ENCODE results near the gene TRPM3. TPM values are rescaled to one million over a fixed set of nuclear protein-coding genes. Genes with fewer than 3 reads are reported as not detected.

The TRPM3 gene
- total RNA-seq, 4 donors from 2014 or later, result 0.07 to 0.66 TPM; not detected in 2

- Histone ChIP-seq H3K4me1 (no peaks in the 10 kb centered on the region), H3K36me3 (no peaks in the 10 kb centered on the region), H3K27ac (no peak overlapping the region), H3K9me3 (no peaks in the 10 kb centered on the region), H3K4me3 (no peak overlapping the region), H3K27me3 (no peaks in the 10 kb centered on the region)
- intact Hi-C loops (cut with DNase I; ENCODE audit: low total_unique reads), result no loop called here
- TF ChIP-seq, protein P1, sequence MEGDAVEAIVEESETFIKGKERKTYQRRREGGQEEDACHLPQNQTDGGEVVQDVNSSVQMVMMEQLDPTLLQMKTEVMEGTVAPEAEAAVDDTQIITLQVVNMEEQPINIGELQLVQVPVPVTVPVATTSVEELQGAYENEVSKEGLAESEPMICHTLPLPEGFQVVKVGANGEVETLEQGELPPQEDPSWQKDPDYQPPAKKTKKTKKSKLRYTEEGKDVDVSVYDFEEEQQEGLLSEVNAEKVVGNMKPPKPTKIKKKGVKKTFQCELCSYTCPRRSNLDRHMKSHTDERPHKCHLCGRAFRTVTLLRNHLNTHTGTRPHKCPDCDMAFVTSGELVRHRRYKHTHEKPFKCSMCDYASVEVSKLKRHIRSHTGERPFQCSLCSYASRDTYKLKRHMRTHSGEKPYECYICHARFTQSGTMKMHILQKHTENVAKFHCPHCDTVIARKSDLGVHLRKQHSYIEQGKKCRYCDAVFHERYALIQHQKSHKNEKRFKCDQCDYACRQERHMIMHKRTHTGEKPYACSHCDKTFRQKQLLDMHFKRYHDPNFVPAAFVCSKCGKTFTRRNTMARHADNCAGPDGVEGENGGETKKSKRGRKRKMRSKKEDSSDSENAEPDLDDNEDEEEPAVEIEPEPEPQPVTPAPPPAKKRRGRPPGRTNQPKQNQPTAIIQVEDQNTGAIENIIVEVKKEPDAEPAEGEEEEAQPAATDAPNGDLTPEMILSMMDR (IDR thresholded peaks at IDR 0.05 in 4 of 5, conservative IDR thresholded peaks at IDR 0.05 in 1 of 5), result no peak
- TF ChIP-seq POLR2A (IDR thresholded peaks at IDR 0.05), result no peak
- DNase-seq (no peak), ATAC-seq (no peak)
- in situ Hi-C loops (cut with MboI; ENCODE audit: low sequenced_read_pairs in 4 of 4), result no loop called here
Measured at GRCh38 chr9:70791936-70792335, 329.5 kb downstream of the TRPM3 start.

- no peaks in the 10 kb centered on the region for H3K4me1 ChIP-seq
- H3K9me3 ChIP-seq, result no peaks in the 10 kb centered on the region
- in situ Hi-C loops (cut with MboI; ENCODE audit: low sequenced_read_pairs in 4 of 4) (no loop called here), intact Hi-C loops (cut with DNase I; ENCODE audit: low total_unique reads) (no loop called here)
- no peak for TF ChIP-seq POLR2A (IDR thresholded peaks at IDR 0.05)
- TF ChIP-seq, protein P1 (IDR thresholded peaks at IDR 0.05 in 4 of 5, conservative IDR thresholded peaks at IDR 0.05 in 1 of 5), result no peak
- ATAC-seq, result no peak
- no peak overlapping the region for H3K4me3 ChIP-seq
- DNase-seq, result no peak
- no peaks in the 10 kb centered on the region for H3K36me3 ChIP-seq
- H3K27me3 ChIP-seq, result no peaks in the 10 kb centered on the region
- no peak overlapping the region for H3K27ac ChIP-seq
Measured at GRCh38 chr9:70789086-70789485, 332.3 kb downstream of the TRPM3 start.

DNA sequence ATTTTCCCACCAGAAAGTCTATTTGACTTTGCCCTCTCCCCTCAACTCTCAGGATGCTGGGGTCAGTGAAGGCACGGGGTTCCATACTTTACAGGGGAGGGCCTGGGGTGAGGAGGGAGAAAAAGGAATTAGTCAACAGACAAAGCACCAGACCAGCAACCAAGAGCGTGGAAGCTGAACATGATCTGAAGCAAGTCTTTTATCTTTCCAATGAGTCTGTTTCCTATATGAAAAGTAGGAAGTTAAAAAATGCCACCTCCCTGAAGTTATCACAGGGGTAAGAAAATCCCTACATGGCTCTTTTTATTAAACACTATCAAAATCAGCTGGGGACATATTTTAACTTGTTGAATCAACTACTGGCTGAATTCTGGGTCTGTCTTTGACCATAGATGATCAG lies 337.0 kb downstream of the TRPM3 start:
- DNase-seq (no peak), ATAC-seq (no peak)
- in situ Hi-C loops (cut with MboI; ENCODE audit: low sequenced_read_pairs in 4 of 4), result no loop called here
- Histone ChIP-seq H3K4me1 (no peaks in the 10 kb centered on the region), H3K27me3 (no peaks in the 10 kb centered on the region), H3K36me3 (no peaks in the 10 kb centered on the region), H3K9me3 (no peaks in the 10 kb centered on the region), H3K27ac (no peak overlapping the region), H3K4me3 (no peak overlapping the region)
- intact Hi-C loops (cut with DNase I; ENCODE audit: low total_unique reads), result no loop called here
- TF ChIP-seq, protein P1 (IDR thresholded peaks at IDR 0.05 in 4 of 5, conservative IDR thresholded peaks at IDR 0.05 in 1 of 5), result no peak
- TF ChIP-seq POLR2A (IDR thresholded peaks at IDR 0.05), result no peak

GRCh38 chr9:70778568-70778967 lies 342.9 kb downstream of the TRPM3 start:
- Histone ChIP-seq H3K4me1 (no peaks in the 10 kb centered on the region), H3K36me3 (no peaks in the 10 kb centered on the region), H3K9me3 (no peaks in the 10 kb centered on the region), H3K27ac (no peak overlapping the region), H3K27me3 (no peaks in the 10 kb centered on the region), H3K4me3 (no peak overlapping the region)
- intact Hi-C loops (cut with DNase I; ENCODE audit: low total_unique reads) (no loop called here), in situ Hi-C loops (cut with MboI; ENCODE audit: low sequenced_read_pairs in 4 of 4) (no loop called here)
- DNase-seq (no peak), ATAC-seq (no peak)
- TF ChIP-seq POLR2A (IDR thresholded peaks at IDR 0.05), result no peak

DNA sequence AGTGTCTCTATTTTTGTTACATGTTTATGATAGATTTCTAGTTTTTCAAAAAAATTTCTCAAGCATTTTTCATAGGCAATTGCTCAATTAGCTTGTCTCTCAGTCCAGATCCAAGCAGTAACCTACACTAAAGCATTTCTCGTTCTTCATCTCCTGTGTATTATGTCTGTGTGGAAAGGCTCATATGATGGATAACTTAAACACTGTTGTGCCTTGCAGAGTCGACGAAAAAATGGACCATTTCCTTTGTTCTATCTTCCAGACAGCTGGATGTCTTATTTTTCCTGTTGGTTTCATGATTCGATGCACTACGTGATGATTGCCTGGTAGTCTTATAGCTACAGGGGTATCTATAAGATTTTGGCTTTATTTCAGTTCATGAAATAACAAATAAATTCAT lies 347.8 kb downstream of the TRPM3 start:
- Histone ChIP-seq H3K36me3 (no peaks in the 10 kb centered on the region), H3K27ac (no peak overlapping the region), H3K4me1 (no peaks in the 10 kb centered on the region), H3K9me3 (no peaks in the 10 kb centered on the region), H3K27me3 (no peaks in the 10 kb centered on the region), H3K4me3 (no peak overlapping the region)
- no peak for TF ChIP-seq POLR2A (IDR thresholded peaks at IDR 0.05)
- TF ChIP-seq, protein P1 (IDR thresholded peaks at IDR 0.05 in 4 of 5, conservative IDR thresholded peaks at IDR 0.05 in 1 of 5), result no peak
- DNase-seq (no peak), ATAC-seq (no peak)
- intact Hi-C loops (cut with DNase I; ENCODE audit: low total_unique reads) (no loop called here), in situ Hi-C loops (cut with MboI; ENCODE audit: low sequenced_read_pairs in 4 of 4) (no loop called here)

All from gastrocnemius medialis (tissue), 4 donors.